ENCODE measurements around the gene MTMR3.

DNA sequence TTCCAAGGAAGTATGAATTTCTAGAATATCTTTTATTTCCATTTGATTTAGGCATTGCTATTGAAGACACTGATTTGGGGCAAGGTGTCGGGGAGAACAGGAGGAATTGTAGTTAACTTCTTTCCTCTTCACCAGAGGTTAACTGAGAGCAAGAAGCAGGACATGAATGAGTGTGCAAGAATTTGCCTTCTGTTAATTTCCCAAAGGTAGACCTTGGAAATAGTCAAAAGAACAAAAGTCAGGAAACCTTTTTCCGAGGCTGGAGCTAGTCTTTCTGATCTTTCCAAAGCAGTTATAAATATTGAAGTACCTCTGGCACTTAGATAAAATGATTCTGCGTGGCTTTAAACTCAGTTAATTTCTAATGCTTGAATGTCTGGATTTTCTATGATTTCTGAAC, 66.9 kb downstream of the MTMR3 start:
- TF ChIP-seq, protein P1, sequence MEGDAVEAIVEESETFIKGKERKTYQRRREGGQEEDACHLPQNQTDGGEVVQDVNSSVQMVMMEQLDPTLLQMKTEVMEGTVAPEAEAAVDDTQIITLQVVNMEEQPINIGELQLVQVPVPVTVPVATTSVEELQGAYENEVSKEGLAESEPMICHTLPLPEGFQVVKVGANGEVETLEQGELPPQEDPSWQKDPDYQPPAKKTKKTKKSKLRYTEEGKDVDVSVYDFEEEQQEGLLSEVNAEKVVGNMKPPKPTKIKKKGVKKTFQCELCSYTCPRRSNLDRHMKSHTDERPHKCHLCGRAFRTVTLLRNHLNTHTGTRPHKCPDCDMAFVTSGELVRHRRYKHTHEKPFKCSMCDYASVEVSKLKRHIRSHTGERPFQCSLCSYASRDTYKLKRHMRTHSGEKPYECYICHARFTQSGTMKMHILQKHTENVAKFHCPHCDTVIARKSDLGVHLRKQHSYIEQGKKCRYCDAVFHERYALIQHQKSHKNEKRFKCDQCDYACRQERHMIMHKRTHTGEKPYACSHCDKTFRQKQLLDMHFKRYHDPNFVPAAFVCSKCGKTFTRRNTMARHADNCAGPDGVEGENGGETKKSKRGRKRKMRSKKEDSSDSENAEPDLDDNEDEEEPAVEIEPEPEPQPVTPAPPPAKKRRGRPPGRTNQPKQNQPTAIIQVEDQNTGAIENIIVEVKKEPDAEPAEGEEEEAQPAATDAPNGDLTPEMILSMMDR (IDR thresholded peaks at IDR 0.05; ENCODE audit: low read depth, low read length, poor library complexity, severe bottlenecking) = no peak
- TF ChIP-seq EZH2phosphoT487 (IDR thresholded peaks at IDR 0.05; ENCODE audit: borderline replicate concordance, low read length) = no peak

Measured in DOHH2 (cell line).